Measurements from ENCODE around the gene TMEM239.
"Not testable (repeated sequence)": the region's sequence is repeated elsewhere in the genome, so short reads cannot be mapped to it uniquely, and the experiment has no call there.

Gene TMEM239

DNA sequence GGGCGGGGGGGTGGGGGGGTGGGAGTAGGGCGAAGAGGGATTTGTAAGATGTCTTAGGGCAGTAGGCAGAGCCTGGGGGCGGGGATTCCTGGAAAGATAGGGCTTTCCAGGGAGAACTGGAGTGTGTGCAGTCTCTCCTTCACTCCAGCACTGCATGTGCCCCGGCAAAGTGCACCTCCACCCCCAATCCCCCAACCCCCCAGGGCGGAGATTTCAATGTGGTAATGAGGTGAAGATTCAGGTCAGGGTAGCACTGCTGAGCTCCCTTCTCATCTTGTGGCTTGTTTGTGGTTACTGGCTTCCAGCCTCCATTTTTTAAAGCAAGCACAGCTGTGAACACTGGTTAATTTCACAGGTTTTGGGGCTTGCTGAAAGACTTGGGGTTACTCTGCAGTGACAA, 5.9 kb downstream of the TMEM239 start:
- no peak for FAIRE-seq

DNA sequence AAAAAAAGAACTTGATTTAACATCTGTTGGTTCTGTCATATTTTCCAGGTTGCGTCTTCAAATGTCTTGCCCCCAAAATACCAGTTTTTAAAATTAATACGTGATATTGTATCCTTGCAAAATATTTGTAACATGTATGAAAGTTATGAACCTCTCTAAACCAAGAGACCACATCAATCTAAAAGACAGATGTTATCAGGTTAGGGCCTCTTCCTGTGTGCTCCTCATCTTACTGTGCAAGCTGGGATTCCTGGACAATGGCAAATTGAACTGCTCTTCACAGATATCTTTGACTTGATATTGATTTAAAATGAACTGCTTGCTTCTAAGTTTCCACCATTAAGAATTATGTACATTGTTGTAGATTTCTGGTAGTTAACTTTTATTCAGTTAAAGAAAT, 9.6 kb downstream of the TMEM239 start:
- FAIRE-seq = no peak

DNA sequence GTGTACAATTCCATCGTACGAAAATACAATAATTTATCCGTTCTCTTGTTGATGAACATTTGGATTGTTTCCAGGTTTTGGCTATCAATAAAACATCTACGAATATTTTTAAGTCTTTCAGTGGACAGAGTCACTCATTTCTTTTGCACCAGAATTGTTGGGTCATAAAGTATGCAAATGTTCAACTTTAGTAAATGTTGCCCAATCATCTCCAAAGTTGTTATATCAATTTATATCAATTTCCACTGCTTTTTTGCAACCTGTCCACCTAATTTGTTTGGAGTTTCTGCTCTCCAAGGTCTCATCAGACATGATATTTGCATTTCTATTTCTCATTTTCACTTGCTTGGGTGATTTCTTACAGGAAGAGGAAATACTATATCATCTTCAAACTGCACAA, 10.5 kb downstream of the TMEM239 start:
- no peak for FAIRE-seq

DNA sequence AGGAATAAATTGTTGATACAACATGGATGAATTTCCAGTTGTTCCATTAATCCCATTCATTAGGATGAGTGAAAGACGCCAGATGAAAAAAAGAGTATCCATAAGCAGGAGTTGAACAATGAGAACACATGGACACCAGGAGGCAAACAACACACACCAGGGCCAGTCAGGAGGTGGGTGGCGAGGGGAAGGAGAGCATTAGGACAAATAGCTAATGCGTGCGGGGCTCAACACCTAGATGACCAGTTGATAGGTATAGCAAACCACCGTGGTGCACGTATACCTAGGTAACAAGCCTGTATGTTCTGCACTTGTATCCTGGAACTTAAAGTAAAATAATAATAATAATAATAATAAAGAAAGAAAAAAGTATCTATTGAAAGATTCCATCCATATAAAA, 13.2 kb downstream of the TMEM239 start:
- no peak for FAIRE-seq

DNA sequence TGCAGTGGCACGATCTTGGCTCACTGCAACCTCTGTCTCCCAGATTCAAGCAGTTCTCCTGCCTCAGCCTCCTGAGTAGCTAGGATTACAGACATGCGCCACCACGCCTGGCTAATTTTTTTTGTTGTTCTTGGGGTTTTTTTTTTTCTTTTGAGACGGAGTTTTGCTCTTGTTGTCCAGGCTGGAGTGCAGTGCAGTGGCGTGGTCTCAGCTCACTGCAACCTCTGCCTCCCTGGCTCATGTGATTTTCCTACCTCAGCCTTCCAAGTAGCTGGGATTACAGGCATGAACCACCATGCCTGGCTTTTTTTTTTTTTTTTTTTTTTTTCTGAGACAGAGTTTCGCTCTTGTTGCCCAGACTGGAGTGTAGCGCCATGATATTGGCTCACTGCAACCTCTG, 15.0 kb downstream of the TMEM239 start:
- FAIRE-seq = not testable (repeated sequence)

DNA sequence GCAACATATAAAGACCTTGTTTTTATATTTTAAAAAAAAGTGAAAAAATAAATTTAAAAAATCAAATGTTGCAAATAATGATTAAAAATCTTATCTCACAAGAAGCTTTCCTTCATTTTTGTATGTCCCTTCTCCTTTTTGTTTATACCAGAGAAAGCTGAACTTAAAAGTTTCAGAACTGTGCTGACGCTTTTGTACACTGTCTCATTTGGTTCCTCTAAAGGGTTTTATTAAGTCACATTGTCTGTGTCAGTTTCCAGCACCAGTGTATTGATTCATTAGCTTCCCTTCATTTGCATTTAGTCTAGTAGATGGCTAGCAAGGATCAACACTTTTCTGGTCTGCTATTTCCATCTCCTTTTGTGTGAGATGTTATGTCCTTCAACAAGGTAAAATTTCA, 17.6 kb downstream of the TMEM239 start:
- FAIRE-seq = no peak

DNA sequence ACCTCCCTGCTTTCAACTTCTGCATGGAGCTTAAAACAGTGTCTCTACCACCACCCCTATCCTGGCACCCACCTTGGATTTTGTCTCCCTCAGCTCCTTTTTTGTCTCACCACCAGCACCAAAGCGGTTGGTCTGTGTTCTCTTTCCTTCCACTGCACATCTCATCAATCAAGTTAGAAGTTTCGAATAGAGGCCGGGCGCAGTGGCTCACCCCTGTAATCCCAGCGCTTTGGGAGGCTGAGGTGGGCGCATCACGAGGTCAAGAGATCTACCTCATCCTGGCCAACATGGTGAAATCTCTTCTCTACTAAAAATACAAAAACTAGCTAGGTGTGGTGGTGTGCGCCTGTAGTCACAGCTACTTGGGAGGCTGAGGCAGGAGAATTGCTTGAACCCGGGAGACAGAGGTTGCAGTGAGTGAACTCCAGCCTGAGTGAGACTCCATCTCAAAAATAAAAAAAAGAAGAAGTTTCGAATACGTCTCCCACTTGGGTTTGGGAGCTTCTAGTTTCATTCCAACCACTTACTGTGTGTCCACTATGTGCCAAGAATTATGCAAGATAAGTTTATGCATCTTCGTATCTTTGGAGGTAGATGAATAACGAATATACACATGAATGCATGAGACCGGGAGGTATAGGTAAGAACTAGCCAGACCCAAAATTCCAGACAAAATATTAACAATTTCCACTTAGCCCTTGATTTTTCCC, 18.4 kb downstream of the TMEM239 start:
- FAIRE-seq = no peak

DNA sequence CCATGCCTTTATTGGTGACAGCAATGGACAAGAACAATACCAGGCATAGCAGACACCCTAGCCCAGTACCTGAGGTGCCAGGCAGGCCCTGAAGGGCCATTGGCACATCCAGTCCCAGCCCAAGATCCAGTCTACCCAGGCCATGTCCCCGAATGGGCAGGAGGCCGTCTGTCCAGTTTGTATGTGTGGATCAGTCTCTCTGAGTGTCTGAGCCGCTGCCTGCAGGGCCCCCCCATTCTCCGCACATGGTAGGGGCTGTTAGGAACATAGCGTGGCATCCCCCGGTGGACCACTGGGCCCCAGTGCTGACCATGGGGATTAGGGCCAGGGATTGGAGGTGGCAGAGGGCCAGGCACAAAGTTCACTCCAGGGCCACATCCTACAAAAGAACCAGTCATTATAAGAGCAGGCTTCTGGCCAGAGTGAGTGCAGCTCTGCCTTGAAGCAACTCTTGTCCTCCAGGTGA, 19.2 kb downstream of the TMEM239 start:
- FAIRE-seq = no peak

DNA sequence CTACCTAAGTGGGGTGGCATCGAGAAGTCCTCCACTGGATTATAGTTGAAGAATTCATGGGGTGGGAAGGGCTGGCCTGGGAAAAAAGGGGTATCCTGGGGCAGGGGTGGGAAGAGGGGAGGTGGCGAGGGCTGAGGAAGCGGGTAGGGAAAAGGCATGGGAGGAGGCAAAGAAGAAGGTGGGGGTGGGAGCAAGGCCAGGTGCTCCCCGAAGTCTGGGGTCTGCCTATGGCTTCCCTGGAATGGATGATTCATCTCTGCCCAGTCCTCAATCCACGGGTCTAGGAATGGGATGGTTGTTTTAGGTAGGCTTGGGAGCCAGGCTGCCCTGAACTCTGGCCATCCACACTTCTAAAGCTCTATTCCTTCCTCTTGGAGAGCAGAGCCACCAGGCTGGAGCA, 19.9 kb downstream of the TMEM239 start:
- no peak for FAIRE-seq

DNA sequence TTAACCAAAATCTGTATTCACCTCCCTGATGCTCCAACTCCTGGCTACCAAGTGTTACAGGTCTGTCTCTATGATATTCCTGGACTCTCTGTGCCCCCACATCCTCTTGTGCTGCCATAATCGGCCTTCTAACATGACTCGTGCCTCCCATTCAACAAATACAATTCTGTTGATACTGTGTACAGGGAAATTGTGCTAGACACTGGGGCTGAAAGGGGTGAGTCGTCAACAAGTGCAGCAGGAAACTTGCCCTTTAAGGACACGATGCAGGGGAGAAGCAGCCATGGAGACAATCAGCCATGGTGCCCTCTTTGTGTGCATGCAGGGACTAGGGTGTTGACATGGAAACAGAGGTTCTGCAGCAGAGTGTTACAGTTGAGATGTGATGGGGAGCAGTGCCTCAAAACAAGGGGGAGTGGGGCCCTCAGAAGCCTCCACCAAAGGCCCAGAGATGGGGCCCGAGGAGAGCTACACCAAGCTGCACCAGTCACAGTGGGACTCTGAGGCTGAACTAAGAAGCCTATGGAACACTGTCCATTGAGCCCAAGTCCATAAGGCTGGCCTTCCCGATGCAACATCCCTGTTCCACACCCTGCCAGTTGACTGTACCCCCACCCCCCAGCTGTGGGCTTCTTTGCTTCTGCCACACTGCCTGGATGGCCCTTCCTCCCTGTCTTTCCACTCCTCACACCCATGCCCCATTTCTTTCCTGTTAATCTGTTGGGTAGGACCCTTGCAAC, 21.2 kb downstream of the TMEM239 start:
- no peak for FAIRE-seq

DNA sequence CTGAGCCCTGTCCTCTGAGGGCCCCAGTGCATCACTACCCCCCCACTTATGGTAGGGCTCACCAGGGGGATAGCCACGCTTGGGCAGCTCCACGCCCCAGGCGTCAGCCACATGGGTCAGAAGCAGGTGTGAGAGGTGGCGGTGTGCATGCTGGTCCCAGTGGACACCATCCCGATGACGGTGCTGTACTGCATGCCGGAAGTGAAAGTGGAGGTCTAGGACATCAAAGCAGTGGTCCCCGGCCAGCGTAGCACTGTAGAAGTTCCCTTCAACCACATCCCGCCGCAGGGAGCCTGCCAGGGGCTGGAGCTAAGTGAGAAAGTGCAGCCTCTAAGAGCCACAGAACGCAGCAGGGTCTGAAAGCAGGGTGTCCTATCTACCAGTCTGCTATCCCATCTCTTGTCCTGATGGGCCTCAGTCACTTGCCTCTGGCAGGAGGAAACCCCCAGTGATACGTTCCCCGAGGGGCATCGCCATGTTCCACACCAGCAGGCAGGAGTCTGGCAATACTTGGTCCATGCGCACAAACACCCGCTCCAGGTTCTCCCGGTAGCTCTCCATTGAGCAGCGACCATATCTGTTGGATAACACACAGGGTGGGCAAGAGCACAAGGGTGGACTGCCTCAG, 22.1 kb downstream of the TMEM239 start:
- FAIRE-seq = no peak

DNA sequence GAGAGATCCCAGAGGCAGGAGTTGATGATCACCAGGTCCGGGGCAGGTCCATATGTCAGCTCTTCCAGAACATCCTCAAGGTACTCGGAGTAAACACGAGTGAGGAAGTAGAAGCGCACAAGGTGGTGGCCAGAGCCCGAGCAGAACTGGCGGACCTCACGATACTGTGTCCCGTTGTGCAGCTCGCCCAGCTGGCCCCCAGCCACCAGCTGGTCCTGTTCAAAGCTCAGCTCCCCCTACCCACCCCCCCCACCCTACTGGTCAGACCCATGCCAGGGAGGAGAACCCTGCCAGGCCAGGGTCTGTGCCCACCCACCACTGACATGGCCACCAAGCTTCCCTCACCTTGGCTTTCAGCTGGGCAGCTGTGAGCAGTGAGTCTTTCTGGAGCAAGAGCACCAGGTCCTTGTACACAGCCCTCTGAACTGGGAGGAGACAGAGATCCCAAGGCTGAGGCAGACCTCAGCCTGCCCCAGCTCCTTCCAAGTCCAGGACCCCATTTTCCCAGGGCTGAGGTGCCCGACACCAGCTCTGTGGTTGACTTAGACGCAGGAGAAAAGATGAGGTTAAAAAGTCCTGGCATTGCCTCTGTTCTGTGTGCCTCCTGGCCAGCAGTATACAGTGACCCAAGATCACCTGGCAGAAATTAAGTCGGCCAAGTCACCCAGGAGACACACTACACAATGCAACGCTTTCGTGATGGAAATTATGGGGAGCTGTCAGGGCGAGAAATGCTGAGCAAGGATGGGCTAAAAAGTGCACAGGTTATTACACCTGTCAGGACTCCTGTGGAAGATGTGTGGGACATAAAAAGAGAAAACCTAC, 22.9 kb downstream of the TMEM239 start:
- no peak for FAIRE-seq

DNA sequence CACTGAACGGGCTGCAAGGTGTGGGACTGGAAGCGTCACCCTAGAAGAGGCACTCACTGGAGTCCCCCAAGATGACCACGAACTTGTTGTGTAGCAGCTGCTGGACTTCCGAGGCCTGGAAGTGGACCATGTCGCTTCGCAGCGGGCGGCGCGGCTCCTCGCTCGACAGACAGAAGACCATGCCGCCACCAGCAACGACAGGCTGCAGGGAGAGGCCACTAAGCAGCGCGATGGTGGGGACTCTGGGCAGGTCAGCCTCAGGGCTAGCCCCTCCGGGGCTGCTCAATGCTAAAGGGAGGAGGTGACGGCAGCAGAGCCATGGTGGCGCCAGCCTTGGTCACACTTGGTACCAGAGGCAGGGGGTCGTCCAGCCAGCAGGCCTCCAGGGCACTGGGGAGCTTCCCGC, 23.6 kb downstream of the TMEM239 start:
- no peak for FAIRE-seq

DNA sequence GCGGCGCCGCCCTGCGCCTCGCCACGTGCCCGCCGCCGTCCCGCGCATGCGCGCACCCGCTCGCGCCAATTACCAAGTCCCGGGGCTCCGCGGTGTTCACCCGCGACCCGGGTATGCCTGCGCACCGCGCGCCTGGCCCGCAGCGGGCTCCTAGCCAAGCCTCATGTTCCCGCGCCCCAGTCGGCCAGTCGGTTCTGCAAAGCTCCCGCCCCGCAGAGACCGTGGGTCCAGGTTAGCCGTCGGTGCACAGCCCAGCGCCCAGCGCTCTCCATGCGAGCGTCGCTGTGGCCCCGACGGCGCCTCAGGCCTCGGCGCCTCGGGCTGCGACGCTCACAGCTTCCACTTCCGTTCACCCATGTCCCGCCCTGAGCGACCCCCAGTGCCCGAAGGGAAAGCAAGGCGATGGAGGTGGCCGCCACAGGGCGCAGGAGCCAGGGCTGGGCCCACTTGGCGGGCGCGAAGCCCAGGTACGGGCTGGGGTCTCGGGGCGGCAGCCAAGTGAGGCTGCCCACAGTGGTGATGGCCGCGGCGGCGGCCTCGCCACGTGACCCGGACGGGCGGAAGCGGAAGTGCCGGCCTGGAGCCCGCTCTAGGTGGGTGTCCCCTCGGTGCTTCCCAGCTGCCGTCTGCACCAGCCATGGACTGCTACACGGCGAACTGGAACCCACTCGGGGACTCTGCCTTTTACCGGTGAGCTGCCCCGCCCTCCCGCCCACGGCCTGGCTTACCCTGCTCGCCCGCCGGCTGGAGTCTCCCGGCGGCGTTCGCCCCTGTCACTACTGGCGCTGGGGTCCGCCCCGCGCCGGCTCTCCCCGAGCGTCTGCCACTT, 24.2 kb downstream of the TMEM239 start, which contains the start of the genes PCED1A and VPS16:
Gene PCED1A (minus strand): TSS at position 518 of the 829 bp plus-strand sequence. CDS start 743 bp downstream, outside the sequence.
Gene VPS16 (plus strand): TSS at position 608 of the 829 bp plus-strand sequence. CDS start 30 bp downstream, at position 638.
- FAIRE-seq = no peak

DNA sequence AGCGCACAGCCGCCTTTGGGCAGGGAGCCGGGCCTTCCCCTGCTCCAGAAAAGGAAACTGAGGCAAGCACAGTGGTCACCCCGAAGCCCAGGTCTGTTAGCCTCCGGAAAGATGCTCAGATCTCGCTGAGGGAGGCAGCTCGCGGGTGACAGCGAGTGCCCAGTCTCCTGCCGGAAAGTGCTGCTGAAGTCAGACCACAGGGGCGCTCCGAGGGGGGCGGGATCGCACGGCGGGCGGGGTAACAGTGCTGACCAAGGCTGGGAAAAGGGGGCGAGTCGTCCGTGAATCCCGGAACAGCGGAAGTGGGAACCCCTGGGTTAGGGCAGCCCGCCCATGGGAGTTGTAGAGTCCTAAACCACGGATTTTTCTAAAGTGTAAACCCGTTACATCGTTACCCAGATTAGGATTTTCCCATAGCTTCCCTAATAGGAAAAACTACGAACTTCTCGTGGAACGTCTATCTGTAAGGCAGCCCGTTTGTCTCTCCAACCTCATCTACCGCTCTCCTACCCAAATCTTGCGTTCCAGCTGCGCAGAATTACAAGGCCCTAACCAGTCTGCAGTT, 24.9 kb downstream of the TMEM239 start:
- FAIRE-seq = no peak

DNA sequence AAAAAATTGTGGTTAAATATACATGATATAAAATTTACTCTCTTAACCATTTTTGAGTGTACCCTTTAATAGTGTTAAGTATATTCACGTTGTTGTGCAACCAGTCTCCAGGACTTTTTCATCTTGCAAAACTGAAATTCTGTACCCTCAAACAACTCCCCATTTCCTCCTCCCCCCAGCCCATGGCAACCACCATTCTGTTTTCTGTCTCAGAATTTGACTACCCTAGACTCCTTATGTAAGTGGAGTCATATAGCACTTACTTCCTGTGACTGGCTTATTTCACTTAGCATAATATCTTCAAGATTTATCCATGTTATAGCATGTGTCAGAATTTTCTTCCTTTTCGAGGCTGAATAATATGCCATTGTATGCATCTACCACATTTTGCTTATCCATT, 29.4 kb downstream of the TMEM239 start:
- FAIRE-seq = no peak

DNA sequence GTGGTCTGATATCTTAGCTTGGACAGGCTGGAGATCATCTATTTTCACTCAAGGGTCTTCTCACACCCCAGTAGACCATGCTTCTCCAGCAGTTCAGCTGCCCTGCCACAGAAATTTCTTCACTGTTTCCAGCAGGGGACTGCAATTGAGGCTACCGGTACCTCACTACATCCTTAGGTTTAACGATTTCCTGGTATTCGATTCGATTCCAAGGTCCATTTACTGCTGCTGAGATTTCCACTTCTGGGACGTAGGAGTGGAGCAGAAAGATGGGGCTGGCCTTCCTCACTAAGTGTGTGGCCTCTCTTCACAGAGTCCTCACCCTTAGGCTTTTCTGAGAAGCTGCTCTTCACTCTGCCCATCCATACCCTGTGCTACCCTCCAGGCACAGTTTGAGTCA, 30.5 kb downstream of the TMEM239 start:
- FAIRE-seq = no peak

DNA sequence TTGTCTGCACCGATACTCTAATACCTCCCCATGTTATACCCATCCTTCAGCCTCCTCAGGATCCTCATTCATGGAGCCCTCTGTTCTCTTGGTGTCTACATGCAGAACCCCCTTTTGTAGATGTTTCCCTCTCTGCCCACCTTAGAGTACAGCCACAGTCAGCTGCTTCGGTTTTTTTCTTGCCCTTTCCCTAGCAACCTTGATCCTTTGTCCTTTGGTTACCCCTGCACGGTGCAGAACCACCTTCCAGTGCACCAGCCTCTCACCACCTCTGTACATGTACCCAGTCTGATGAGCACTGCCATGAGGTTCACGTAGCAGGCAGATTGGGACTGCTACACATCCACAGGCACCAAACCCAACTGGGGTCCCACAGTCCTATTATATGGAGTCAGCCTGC, 31.6 kb downstream of the TMEM239 start:
- no peak for FAIRE-seq

DNA sequence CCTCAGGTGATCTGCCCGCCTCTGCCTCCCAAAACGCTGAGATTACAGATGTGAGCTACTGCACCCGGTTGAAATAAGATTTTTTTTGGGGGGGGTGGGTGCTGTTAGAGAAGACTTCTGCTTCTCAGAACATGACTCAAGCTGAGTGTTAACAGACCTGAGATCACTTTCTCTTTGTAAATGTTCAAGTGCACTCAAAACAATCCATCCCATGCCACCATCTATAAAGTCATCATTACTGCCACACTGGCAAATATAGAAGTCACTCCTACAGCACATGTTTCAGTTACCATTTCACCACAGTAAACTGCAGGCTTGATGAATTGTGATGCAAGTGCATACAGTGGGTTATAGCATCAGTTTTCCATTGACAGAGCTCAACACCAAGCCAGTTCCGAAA, 33.4 kb downstream of the TMEM239 start:
- no peak for FAIRE-seq

DNA sequence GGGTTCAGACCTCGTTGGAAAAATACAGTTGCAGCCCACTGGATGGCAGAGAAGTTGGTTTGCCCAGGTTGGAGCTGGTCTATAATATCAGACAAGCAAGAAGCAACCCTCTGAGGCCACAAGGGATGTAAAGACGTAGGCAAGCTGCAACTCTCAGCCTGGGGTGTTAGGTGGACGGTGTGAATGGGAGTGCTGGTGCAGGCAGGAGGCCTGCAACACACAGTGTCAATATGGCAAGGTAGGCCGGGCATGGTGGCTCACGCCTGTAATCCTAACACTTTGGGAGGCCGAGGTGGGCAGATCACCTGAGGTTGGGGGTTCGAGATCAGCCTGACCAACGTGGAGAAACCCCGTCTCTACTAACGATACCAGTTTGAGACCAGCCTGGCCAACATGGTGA, 34.9 kb downstream of the TMEM239 start:
- no peak for FAIRE-seq

DNA sequence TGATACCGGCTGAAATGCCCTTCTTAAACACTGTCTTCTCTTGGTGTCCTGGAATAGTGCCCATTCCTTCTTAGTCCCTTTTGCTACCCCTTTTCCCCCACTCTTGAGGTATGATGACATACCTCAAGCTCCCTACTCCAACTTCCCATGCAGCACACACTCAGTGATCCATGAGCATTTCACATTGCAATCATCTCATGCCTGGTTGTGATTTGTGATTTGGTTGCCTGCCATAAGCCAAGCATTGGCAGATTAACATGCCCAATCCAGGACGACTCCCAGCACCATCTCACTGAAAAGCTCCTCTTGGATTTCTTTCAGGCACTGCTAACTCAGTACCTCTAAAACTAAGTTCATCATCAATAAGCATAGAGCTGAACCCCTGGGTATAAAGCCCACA, 42.4 kb downstream of the TMEM239 start:
- FAIRE-seq = no peak

Data from islet of Langerhans (tissue), 1 donor.